Loucy (cell line): Measurements from ENCODE around the gene SLC35F3.

Experiments used
- H2AFZ ChIP-seq: fragments of 200-600 bp; sonication (generic); 2 replicates; pipeline ENCODE4 v1.6.0; 2016; ENCODE audit warnings: antibody characterized with exemption, mild to moderate bottlenecking, low read length, moderate library complexity
- H3F3A ChIP-seq: fragments of 200-600 bp; 2 replicates; pipeline ENCODE4 v1.6.0; 2016; ENCODE audit warnings: antibody characterized with exemption, low read depth, mild to moderate bottlenecking
- H3K27me3 ChIP-seq: fragments of 200-600 bp; sonication (generic); 2 replicates; pipeline ENCODE4 v1.6.1; 2014; ENCODE audit warnings: low read length, mild to moderate bottlenecking; ENCODE audit not compliant: insufficient read depth, poor library complexity, severe bottlenecking
- H3K36me3 ChIP-seq: fragments of 200-600 bp; sonication (generic); 2 replicates; pipeline ENCODE4 v1.6.1; 2016; ENCODE audit warnings: low read length; ENCODE audit not compliant: insufficient read depth
- H3K4me1 ChIP-seq: fragments of 200-600 bp; sonication (generic); 2 replicates; pipeline ENCODE4 v1.5.1; 2014; ENCODE audit warnings: low read length, mild to moderate bottlenecking; ENCODE audit not compliant: insufficient read depth, poor library complexity, severe bottlenecking
- H3K4me2 ChIP-seq: fragments of 200-600 bp; sonication (generic); 2 replicates; pipeline ENCODE4 v1.6.0; 2014; ENCODE audit warnings: antibody characterized with exemption, low read length, low read depth, mild to moderate bottlenecking; ENCODE audit not compliant: poor library complexity, severe bottlenecking
- H3K4me3 ChIP-seq: fragments of 200-600 bp; sonication (generic); 2 replicates; pipeline ENCODE4 v1.5.1; 2014; ENCODE audit warnings: low read length, mild to moderate bottlenecking, mixed read lengths; ENCODE audit not compliant: poor library complexity, severe bottlenecking
- H3K79me2 ChIP-seq: fragments of 200-600 bp; sonication (generic); 2 replicates; pipeline ENCODE4 v1.6.1; 2014; ENCODE audit warnings: low read length; ENCODE audit not compliant: insufficient read depth
- H3K9ac ChIP-seq: fragments of 200-600 bp; sonication (generic); 2 replicates; pipeline ENCODE4 v1.6.0; 2014; ENCODE audit warnings: mild to moderate bottlenecking, low read depth, low read length, moderate library complexity; ENCODE audit not compliant: poor library complexity, severe bottlenecking
- H3K9me2 ChIP-seq: fragments of 200-600 bp; sonication (generic); replicated peaks from 2 replicates; pipeline ENCODE4 v1.6.1; 2016; ENCODE audit warnings: low read depth, low read length, mixed read lengths
- H3K9me3 ChIP-seq: fragments of 200-600 bp; sonication (generic); 2 replicates; pipeline ENCODE4 v1.6.1; 2014; ENCODE audit warnings: mild to moderate bottlenecking, antibody characterized with exemption, low read length, low read depth; ENCODE audit not compliant: insufficient read depth
- H4K20me1 ChIP-seq: fragments of 200-600 bp; sonication (generic); 2 replicates; pipeline ENCODE4 v1.6.0; 2014; ENCODE audit warnings: antibody characterized with exemption, low read length, mild to moderate bottlenecking; ENCODE audit not compliant: insufficient read depth, poor library complexity, severe bottlenecking
- CTCF ChIP-seq: fragments of 200-600 bp; sonication (generic); conservative IDR thresholded peaks from 2 replicates; pipeline ENCODE4 v1.5.1; 2014; ENCODE audit warnings: mild to moderate bottlenecking, antibody characterized with exemption, low read length
- EZH2phosphoT487 ChIP-seq: fragments of 200-600 bp; IDR thresholded peaks from 2 replicates; pipeline ENCODE4 v1.6.1; 2018; ENCODE audit warnings: antibody characterized with exemption, mild to moderate bottlenecking, moderate library complexity, borderline replicate concordance

The SLC35F3 gene

DNA sequence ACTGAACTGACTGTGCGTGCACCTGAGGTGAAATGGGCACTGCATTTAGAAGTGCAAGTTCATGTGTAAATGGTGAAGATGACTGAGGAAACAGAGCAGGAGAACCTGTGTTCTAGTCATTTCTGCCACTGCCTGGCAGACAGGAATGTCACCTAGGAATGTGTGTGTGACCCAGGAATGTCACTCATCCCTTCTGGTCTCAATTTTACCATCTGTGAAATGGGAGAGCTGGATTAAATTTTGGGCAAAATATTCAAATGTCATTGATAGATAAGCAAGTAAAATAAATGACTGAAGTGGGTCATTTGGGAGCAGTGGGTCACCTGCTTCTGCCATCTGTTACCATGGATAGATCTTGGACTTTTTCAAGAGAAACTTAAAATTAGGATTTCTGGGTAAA, 42.2 kb downstream of the SLC35F3 start:
- Histone ChIP-seq H3K4me1 (no peaks in the 10 kb centered on the region), H3K27me3 (no peaks in the 10 kb centered on the region), H3K36me3 (no peaks in the 10 kb centered on the region), H4K20me1 (no peaks in the 10 kb centered on the region), H3K9me3 (no peaks in the 10 kb centered on the region), H3K79me2 (no peaks in the 10 kb centered on the region), H3K9me2 (no peaks in the 10 kb centered on the region), H2AFZ (no peak overlapping the region), H3K4me3 (no peak overlapping the region), H3K4me2 (no peak overlapping the region), H3K9ac (no peak overlapping the region), H3F3A (no peaks in the 10 kb centered on the region)
- TF ChIP-seq EZH2phosphoT487 = no peak
- no peak for TF ChIP-seq CTCF

DNA sequence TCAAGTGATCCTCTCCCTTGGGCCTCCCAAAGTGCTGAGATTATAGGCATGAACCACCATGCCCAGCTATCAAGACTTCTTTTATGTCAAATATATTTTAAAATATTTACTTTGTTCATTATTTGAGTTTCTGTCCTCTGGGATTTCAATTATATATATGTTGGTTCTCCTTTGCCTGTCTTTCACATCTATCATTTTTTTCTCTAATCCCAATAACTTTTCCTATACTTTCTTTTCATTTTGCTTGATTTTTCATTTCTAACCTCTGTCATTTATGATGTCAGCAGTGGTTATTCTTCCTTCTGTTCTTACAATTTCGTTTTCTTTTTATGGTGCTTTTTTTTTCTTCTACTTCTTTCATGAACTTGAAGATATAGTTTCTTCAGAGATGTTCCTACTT, 47.3 kb downstream of the SLC35F3 start:
- Histone ChIP-seq H3K36me3 (no peaks in the 10 kb centered on the region), H2AFZ (no peak overlapping the region), H3K9ac (no peak overlapping the region), H3K4me1 (no peaks in the 10 kb centered on the region), H3K9me2 (no peaks in the 10 kb centered on the region), H4K20me1 (no peaks in the 10 kb centered on the region), H3K27me3 (no peaks in the 10 kb centered on the region), H3K79me2 (no peaks in the 10 kb centered on the region), H3K4me2 (no peak overlapping the region), H3F3A (no peaks in the 10 kb centered on the region), H3K4me3 (no peak overlapping the region), H3K9me3 (no peaks in the 10 kb centered on the region; the same call in 1 of the 2 replicates)
- TF ChIP-seq EZH2phosphoT487 (no peak), CTCF (no peak)

- H4K20me1 ChIP-seq = no peaks in the 10 kb centered on the region
- TF ChIP-seq CTCF = no peak
- TF ChIP-seq EZH2phosphoT487 = no peak
- H2AFZ ChIP-seq = no peak overlapping the region
- no peak overlapping the region for H3K4me3 ChIP-seq
- H3K27me3 ChIP-seq = no peaks in the 10 kb centered on the region
- no peaks in the 10 kb centered on the region for H3K9me2 ChIP-seq
- no peaks in the 10 kb centered on the region for H3K79me2 ChIP-seq
- no peaks in the 10 kb centered on the region for H3K36me3 ChIP-seq
- no peaks in the 10 kb centered on the region for H3K9me3 ChIP-seq
- H3F3A ChIP-seq = no peaks in the 10 kb centered on the region
- H3K4me1 ChIP-seq = no peaks in the 10 kb centered on the region
- no peak overlapping the region for H3K4me2 ChIP-seq
- no peak overlapping the region for H3K9ac ChIP-seq
Measured at GRCh38 chr1:233957691-233958090, 53.2 kb downstream of the SLC35F3 start.
